HG03439 (cell line): ENCODE data around the gene ECM1.

ENCODE experiments used
- ATAC-seq: cut with Tn5 transposase; IDR thresholded peaks from one replicate; pipeline ENCODE4 v1.9.1; 2021; ENCODE audit warnings: mild to moderate bottlenecking, moderate library complexity; ENCODE audit not compliant: unreplicated experiment

The ECM1 gene

GRCh38 chr1:150543500-150544143, 35.7 kb downstream of the ECM1 start:
- ATAC-seq = no peak

- ATAC-seq = no peak
Measured at GRCh38 chr1:150544204-150544603, 36.3 kb downstream of the ECM1 start.

- ATAC-seq = no peak
Measured at GRCh38 chr1:150545486-150546032, 37.6 kb downstream of the ECM1 start.

GRCh38 chr1:150546294-150546937, 38.5 kb downstream of the ECM1 start:
- ATAC-seq = no peak

DNA sequence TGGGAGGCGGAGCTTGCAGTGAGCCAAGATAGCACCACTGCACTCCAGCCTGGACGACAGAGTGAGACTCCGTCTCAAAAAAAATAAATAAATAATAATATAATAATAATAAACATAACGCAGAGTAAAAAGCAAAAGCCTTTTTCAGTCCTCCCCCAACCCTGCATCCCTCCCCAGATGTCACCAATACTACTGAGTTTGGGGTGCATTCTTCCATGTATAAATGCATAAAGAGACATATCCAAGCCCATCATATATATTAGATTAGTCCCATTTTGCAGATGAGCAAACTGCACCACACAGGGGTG, 40.4 kb downstream of the ECM1 start:
- ATAC-seq = no peak

- ATAC-seq = peak; percentile 41
Measured at GRCh38 chr1:150548632-150549495, 41.0 kb downstream of the ECM1 start, which contains the start of gene ADAMTSL4. Gene ADAMTSL4, plus strand, starts transcription at chr1:150549408. Its CDS starts 2,881 bp downstream, at chr1:150552289.

- ATAC-seq = no peak
Measured at GRCh38 chr1:150549496-150550221, 41.8 kb downstream of the ECM1 start.

DNA sequence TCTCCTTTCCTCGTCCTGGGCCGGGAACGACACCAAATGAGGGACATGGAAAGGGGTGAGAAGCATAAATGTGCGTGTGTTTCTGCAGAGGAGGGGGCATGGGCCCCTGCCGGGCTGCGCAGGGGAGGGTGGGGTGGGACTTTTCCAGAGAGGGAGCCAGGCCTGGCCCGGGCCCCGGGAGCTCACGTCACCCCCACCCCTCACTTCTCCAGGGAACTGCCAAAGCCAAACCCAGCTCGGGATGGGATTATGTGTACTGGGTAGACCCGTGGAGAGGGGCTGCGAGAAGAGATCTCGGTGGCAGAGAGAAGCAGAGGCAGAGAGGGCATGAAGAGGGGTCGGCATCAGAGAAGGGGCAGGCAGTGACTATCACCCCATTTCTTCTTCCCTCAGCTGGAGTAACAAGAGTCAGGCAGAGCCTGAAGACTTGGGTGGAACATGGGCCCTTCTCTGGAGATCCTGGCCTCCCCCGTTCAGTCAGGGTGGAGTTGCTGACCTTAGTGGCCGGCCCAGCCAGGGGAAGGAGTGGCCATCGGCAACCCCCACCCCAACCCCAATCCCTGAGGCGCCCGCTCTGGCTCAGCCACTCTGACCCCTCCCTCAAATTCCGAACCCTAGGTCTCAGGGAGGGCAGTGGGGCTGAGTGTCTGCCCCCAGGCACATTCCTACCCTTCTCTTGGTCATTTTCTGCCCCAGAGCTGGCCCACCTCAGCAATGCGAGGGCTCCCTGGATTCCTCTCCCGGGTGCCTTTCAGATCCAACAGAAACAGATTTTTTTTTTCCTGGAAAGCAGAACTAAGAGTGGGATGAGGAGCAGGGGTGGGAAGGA, 42.5 kb downstream of the ECM1 start:
- no peak for ATAC-seq

DNA sequence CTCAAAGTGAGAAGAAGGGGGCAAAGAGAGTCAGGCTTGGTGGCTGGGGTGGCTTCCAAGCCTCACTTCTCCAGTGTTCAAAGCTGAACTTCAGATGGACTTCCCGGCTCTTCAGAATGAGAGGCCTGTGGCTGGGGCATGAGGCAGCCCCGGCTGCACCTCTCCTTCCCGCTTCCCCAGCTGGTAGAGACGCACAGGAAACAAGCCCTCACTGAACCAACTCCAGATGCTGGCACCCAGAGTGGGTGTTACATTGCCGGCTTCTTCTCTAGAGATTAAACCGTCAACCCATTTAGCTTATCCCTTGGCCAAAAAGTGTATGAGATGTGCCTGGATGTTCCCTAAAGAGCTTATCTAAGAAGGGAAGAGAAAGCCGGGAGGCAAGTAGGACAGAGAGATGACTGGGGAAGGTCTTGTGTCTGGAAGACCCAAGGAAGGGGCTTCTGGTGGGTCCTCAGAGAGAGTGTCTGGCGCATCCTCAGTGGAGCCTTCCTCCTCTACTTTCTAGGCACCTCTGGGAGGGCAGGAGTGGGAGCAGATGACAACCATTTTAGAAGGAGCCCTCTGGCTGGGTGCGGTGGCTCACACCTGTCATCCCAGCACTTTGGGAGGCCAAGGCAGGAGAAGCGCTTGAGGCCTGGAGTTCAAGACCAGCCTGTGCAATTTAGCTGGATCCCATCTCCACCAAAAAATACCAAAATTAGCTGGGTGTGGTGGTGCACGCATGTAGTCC, 43.3 kb downstream of the ECM1 start:
- ATAC-seq = no peak

- ATAC-seq = no peak
Measured at GRCh38 chr1:150551784-150552127, 43.8 kb downstream of the ECM1 start.

- no peak for ATAC-seq
Measured at GRCh38 chr1:150552128-150552910, 44.4 kb downstream of the ECM1 start.

DNA sequence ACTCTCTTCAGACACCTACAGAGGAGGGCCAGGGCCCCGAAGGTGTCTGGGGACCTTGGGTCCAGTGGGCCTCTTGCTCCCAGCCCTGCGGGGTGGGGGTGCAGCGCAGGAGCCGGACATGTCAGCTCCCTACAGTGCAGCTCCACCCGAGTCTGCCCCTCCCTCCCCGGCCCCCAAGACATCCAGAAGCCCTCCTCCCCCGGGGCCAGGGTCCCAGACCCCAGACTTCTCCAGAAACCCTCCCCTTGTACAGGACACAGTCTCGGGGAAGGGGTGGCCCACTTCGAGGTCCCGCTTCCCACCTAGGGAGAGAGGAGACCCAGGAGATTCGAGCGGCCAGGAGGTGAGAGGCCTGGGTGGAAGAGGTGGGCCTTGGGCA, 45.0 kb downstream of the ECM1 start:
- ATAC-seq = no peak

- no peak for ATAC-seq
Measured at GRCh38 chr1:150553392-150554085, 45.6 kb downstream of the ECM1 start.

DNA sequence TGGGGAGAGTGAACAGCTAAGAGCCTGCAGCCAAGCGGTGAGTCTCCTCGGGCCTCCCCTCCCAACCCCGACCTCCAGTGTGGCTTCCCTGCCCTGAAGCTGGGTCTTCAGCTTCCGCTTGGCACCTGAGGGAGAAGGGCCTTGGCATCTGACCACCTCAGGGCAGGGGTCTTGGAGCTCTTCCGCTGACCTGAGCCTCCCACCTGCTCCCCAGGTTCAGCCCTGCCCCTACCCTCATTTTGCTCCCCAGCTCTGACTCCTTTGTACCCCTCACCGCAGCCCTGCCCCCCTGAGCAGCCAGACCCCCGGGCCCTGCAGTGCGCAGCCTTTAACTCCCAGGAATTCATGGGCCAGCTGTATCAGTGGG, 46.2 kb downstream of the ECM1 start:
- ATAC-seq = no peak

- ATAC-seq = no peak
Measured at GRCh38 chr1:150555198-150555970, 47.5 kb downstream of the ECM1 start.

DNA sequence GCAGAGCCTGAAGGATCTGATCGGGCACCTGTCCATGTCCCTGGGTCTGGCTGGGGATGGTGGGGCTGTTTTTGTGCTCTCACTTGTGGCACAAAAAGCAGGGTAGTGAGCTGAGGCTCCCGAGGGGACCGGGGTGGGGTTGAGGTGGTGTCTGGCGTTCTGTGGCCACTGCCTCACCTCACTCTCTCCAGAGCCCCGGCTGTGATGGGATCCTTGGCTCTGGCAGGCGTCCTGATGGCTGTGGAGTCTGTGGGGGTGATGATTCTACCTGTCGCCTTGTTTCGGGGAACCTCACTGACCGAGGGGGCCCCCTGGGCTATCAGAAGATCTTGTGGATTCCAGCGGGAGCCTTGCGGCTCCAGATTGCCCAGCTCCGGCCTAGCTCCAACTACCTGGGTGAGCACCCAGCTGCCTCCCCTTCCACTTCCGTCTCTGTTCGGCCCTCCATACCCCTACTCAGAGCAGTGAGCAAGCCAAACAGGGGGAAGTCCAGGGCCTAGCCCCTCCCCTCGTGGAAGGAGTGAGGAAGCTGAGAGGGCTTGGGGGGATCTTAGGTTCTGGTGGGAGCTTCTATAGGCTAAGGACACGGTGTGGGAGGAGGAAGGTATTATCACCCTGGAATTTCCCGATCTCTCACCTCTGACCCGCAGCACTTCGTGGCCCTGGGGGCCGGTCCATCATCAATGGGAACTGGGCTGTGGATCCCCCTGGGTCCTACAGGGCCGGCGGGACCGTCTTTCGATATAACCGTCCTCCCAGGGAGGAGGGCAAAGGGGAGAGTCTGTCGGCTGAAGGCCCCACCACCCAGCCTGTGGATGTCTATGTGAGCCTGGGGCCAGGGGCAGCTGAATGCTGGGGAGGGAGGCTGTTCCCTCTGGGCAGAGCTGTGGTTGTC, 48.3 kb downstream of the ECM1 start:
- ATAC-seq = no peak
